Activated T-helper 2 cell treated with anti-CD3 and anti-CD28 coated beads, Interferon-gamma antibody, Interleukin-2, Interleukin-4, amounts not matched to agents 10 μg/mL and 5 μg/mL and 100 μg/mL, durations not matched to agents 14 hours and 24 hours and 36 hours (primary cell): ENCODE measurements around the gene MFAP1. TPM values are rescaled to one million over a fixed set of nuclear protein-coding genes. Genes with fewer than 3 reads are reported as not detected.
"Not testable (repeated sequence)": the region's sequence is repeated elsewhere in the genome, so short reads cannot be mapped to it uniquely, and the experiment has no call there.

ENCODE experiments used
- DNase-seq: peaks from one replicate; pipeline ENCODE4 v3.0.0; 2021; ENCODE audit warnings: low spot score
- H3K27ac Mint-ChIP-seq: one replicate; pipeline ENCODE4 v1.8.0; 2021; ENCODE audit warnings: mixed read lengths
- H3K27me3 Mint-ChIP-seq: one replicate; pipeline ENCODE4 v1.8.0; 2021; ENCODE audit warnings: low read depth, mixed read lengths
- H3K36me3 Mint-ChIP-seq: one replicate; pipeline ENCODE4 v1.8.0; 2021; ENCODE audit warnings: low read depth, mixed read lengths
- H3K4me1 Mint-ChIP-seq: one replicate; pipeline ENCODE4 v1.8.0; 2021; ENCODE audit warnings: low read depth, mixed read lengths
- H3K4me3 Mint-ChIP-seq: one replicate; pipeline ENCODE4 v1.8.0; 2021; ENCODE audit warnings: low read depth, mild to moderate bottlenecking, moderate library complexity, mixed read lengths
- H3K9me3 Mint-ChIP-seq: one replicate; pipeline ENCODE4 v1.8.0; 2021; ENCODE audit warnings: mixed read lengths
- intact Hi-C: fragments of 100-400 bp; cut with micrococcal nuclease; formaldehyde crosslinking; loops from one replicate; pipeline ENCODE4 v1.15.1; 2023
- total RNA-seq: library from RNA; stranded (reverse); gene quantifications from 2 replicates; pipeline ENCODE4 v1.2.3, GENCODE V29; 2022

MFAP1 gene
- total RNA-seq, 1 donor from 2014 or later, result 43.7 TPM

- H3K9me3 Mint-ChIP-seq, H3K27me3 Mint-ChIP-seq, DNase-seq, H3K4me3 Mint-ChIP-seq, intact Hi-C loops, H3K27ac Mint-ChIP-seq: not testable (repeated sequence)
- Mint-ChIP-seq H3K36me3 (peaks cover 80% of the 10 kb centered on the region), H3K4me1 (peaks cover 25% of the 10 kb centered on the region)
Observed at GRCh38 chr15:43802676-43803075, 21.8 kb downstream of the MFAP1 start.

GRCh38 chr15:43800286-43801141 is 24.0 kb downstream of the MFAP1 start, which contains the start of gene HYPK:
Gene HYPK, plus strand, starts transcription at chr15:43800599. Its CDS starts 24 bp downstream, at chr15:43800623.
- Mint-ChIP-seq H3K4me3 (peak within 1 kb of the TSS; percentile 100), H3K27me3 (no peaks in the 10 kb centered on the region), H3K9me3 (no peaks in the 10 kb centered on the region), H3K36me3 (peaks cover 79% of the 10 kb centered on the region), H3K4me1 (peaks cover 28% of the 10 kb centered on the region), H3K27ac (peak within 1 kb of the TSS; percentile 97)
- DNase-seq, result peak; percentile 88
- intact Hi-C loops, result loop anchor here (1.0 to 2.0 kb wide), 2 partner anchors 8 to 54 kb away; partner anchors contain the start of genes PDIA3 and SERF2

DNA sequence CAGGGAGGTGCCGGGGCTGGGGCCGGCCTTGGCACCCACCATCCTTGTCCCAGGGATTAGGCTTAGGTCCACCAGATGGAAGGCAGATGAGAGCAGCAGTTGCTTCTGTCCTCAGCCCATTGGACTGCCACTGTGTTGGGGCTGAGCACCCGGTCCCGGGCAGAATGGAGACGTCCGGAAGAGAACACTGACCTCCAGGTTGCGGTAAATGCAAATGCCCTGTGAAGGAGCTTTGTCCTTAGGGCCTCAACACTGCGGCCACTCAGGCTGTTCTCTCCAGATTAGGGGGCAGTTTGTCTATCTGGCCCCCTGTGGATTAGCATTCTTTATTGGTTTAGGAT is 24.6 kb downstream of the MFAP1 start, which contains the start of gene SERINC4:
Gene SERINC4 (minus strand): TSS at position 276 of the 341 bp plus-strand sequence. CDS start 234 bp downstream, at position 42.
- peaks cover 80% of the 10 kb centered on the region for H3K36me3 Mint-ChIP-seq
- H3K27ac Mint-ChIP-seq, result peak within 1 kb of the TSS; percentile 97

DNA sequence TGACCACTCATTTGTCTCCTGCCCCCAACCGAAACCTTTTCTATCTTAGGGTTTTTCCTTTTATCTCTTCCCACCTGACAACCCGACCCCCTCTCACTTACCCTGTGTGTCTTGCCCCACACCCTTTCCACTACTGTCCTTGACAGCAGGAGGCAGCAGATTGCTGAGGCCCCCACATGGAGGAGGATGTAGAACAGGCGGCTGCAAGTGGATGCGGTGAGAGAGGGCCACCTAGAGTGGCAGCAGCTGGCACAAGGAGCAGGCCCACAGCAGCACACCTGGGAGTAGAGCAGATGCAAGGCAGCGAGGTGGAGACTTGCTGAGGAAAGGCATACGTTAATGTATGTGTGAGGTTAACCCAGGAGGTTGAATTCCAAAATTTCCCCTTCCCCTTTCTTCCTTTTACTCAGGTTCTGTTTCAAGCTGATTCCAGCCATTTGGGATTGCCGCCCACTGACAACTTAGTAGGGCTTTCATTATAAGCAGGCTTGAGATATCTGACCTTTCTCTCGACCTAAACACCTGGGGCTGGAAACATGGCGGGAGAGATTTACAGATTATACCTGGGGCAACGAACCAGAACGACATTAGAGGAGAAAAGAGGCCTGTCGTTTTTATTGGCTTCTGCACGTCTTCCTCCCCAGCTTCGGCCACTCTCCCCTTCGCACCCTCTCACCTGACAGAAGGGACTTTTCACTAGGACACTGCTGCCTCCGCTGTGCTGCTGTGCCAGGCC is 25.1 kb downstream of the MFAP1 start:
- H3K27me3 Mint-ChIP-seq, result no peaks in the 10 kb centered on the region
- DNase-seq, result no peak
- H3K4me3 Mint-ChIP-seq, result peak overlapping the region; percentile 30
- H3K9me3 Mint-ChIP-seq, result no peaks in the 10 kb centered on the region
- H3K36me3 Mint-ChIP-seq, result peaks cover 80% of the 10 kb centered on the region
- intact Hi-C loops, result no loop called here
- H3K4me1 Mint-ChIP-seq, result peaks cover 34% of the 10 kb centered on the region
- H3K27ac Mint-ChIP-seq, result peak overlapping the region; percentile 38

More for the DNA sequence above, 24.6 kb downstream of the MFAP1 start, which contains the start of gene SERINC4:
- intact Hi-C loops, result loop anchor here (1.0 to 2.0 kb wide), 2 partner anchors 8 to 53 kb away; partner anchors contain the start of genes PDIA3 and SERF2
- Mint-ChIP-seq H3K4me3 (peak within 1 kb of the TSS; percentile 100), H3K4me1 (peaks cover 29% of the 10 kb centered on the region), H3K27me3 (no peaks in the 10 kb centered on the region), H3K9me3 (no peaks in the 10 kb centered on the region)
- no peak for DNase-seq

GRCh38 chr15:43796566-43796965 is 27.9 kb downstream of the MFAP1 start:
- no peaks in the 10 kb centered on the region for H3K9me3 Mint-ChIP-seq
- H3K27ac Mint-ChIP-seq, result peak overlapping the region; percentile 5
- peaks cover 44% of the 10 kb centered on the region for H3K4me1 Mint-ChIP-seq
- no peak for DNase-seq
- intact Hi-C loops, result no loop called here
- H3K27me3 Mint-ChIP-seq, result no peaks in the 10 kb centered on the region
- peaks cover 88% of the 10 kb centered on the region for H3K36me3 Mint-ChIP-seq
- no peak overlapping the region for H3K4me3 Mint-ChIP-seq

- Mint-ChIP-seq H3K4me1 (peaks cover 41% of the 10 kb centered on the region), H3K27me3 (no peaks in the 10 kb centered on the region), H3K27ac (peak overlapping the region; percentile 5), H3K9me3 (no peaks in the 10 kb centered on the region), H3K36me3 (peaks cover 83% of the 10 kb centered on the region), H3K4me3 (no peak overlapping the region)
- DNase-seq, result no peak
- intact Hi-C loops, result no loop called here
Observed at GRCh38 chr15:43795997-43796396, 28.5 kb downstream of the MFAP1 start.

- H3K36me3 Mint-ChIP-seq, result peaks cover 75% of the 10 kb centered on the region
- no peaks in the 10 kb centered on the region for H3K9me3 Mint-ChIP-seq
- H3K27ac Mint-ChIP-seq, result no peak overlapping the region
- no peak for DNase-seq
- no peaks in the 10 kb centered on the region for H3K27me3 Mint-ChIP-seq
- peaks cover 39% of the 10 kb centered on the region for H3K4me1 Mint-ChIP-seq
- intact Hi-C loops, result no loop called here
- H3K4me3 Mint-ChIP-seq, result no peak overlapping the region
Observed at GRCh38 chr15:43795197-43795596, 29.3 kb downstream of the MFAP1 start.

DNA sequence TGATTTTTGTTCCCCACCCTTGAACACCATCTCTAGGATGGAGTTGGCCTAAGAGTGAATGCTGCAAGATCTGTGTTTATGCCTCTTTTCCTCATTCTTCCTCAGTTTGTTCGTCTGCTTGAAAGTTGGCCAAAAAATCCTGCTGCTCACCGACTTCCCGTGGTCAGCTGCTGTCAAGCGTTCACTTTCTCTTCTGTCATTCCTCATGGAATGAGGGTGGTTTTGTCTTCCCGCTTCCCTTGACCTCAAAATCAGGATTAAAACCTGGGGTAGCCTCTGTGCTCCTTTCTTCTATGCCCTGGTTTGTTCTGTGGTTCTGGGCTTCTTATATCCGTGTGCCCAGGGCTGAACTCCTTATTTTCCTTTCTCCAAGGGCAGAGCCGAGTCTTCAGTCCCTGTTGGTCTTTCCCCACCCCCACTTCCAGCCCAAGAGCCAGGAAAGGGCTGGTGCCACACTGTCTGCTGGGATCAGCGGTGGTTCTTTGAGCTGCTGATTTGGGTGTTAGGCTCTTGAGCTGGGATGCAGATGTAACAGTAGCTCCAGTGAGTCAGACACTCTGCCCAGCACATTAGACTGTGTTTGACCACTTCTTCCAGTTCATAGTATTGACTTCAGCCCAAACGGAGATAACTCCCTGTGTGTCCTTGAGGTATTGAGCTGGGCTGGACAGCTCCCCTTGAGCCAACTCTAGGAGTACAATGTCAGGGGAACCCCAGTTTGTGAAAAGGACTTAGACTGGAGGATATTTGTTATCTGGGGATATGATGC is 30.0 kb downstream of the MFAP1 start:
- Mint-ChIP-seq H3K27ac (peak overlapping the region; percentile 55), H3K36me3 (peaks cover 67% of the 10 kb centered on the region), H3K4me3 (peak overlapping the region; percentile 97), H3K27me3 (no peaks in the 10 kb centered on the region), H3K9me3 (no peaks in the 10 kb centered on the region), H3K4me1 (peaks cover 32% of the 10 kb centered on the region)
- intact Hi-C loops, result no loop called here
- DNase-seq, result no peak

- peaks cover 59% of the 10 kb centered on the region for H3K36me3 Mint-ChIP-seq
- DNase-seq, result no peak
- peaks cover 28% of the 10 kb centered on the region for H3K4me1 Mint-ChIP-seq
- H3K4me3 Mint-ChIP-seq, result peak overlapping the region; percentile 97
- peak overlapping the region; percentile 97 for H3K27ac Mint-ChIP-seq
- H3K9me3 Mint-ChIP-seq, result no peaks in the 10 kb centered on the region
- no peaks in the 10 kb centered on the region for H3K27me3 Mint-ChIP-seq
- intact Hi-C loops, result loop anchor here (2.0 kb wide), 2 partner anchors 17 to 45 kb away; partner anchors contain the start of gene ELL3
Observed at GRCh38 chr15:43793647-43794046, 30.8 kb downstream of the MFAP1 start.

DNA sequence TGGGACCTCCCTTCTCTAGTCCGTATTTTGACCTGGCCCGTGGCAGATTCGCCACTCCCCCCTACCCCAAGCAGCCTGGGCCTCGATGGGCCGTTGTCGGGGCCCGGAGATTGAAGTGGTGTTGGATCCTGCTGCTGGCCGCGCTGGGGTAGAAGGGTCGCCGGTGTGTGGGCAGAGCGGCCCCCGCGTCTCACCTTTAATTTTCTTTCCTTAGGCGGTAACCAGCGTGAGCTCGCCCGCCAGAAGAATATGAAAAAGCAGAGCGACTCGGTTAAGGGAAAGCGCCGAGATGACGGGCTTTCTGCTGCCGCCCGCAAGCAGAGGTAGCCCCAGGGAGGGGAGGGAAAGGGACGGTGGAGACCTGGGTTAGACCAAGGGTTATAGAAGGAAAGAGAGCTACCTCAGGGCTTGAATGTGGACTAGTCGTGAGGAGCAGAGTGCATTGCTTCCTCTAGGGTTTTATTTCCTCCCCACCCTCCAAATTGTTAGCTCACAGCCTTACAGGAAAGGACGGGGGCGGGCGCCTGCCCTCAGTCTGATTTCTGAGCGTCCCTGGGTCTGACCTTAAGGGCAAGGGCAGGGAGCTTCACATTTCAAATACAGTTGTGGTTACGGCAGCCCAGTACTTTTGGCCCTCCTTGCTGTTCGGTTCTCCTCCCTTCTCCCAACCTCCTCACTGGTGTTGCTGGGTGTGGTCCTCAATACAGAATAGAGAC is 31.6 kb downstream of the MFAP1 start:
- Mint-ChIP-seq H3K4me1 (peaks cover 25% of the 10 kb centered on the region), H3K9me3 (no peaks in the 10 kb centered on the region)

DNA sequence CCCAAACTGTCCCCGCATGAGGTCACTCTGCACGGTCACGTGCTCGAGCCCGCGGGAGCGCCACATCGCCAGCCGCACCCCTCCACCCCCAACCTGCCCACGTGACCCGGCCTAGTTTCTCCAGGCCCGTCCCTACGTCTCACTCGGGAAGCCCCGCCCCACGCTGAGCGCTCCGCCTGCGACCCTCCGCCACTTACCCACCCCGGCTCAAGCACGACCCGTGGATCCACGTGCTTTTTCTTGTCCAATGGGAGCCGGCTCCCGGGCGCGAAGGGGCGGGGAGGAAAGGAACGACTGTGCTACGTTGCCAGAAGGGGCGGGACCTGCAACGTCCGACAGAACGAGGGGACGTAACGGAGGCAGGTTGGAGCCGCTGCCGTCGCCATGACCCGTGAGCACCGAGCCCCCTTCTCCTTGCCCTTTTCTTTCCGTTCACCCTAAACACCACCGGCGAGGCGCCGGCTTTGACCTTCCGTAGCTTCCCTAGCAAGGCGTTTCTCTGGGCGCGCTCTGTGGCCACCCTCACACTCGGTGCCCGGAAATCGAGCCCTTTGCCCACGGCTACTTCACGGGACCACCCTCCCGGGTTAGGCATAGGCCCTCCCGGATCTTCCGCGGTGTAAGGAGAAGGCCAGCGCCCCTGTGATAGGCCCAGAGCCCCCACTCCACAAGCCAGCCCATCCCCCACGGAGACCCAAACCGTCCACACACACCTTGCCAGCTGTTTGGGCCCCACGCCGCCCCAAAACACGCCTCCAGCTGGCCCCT is 32.3 kb downstream of the MFAP1 start, which contains the start of gene SERF2:
Gene SERF2 (plus strand): TSS at position 328 of the 768 bp plus-strand sequence. CDS start 57 bp downstream, at position 385.
- DNase-seq, result peak; percentile 99
- H3K4me1 Mint-ChIP-seq, result peaks cover 25% of the 10 kb centered on the region
- H3K36me3 Mint-ChIP-seq, result peaks cover 49% of the 10 kb centered on the region
- H3K27me3 Mint-ChIP-seq, result no peaks in the 10 kb centered on the region
- H3K4me3 Mint-ChIP-seq, result peak within 1 kb of the TSS; percentile 97
- peak within 1 kb of the TSS; percentile 97 for H3K27ac Mint-ChIP-seq
- intact Hi-C loops, result loop anchor here (1.0 to 2.0 kb wide), 4 partner anchors 8 to 43 kb away; partner anchors contain the start of genes ELL3, HYPK, MFAP1 and SERINC4
- H3K9me3 Mint-ChIP-seq, result no peaks in the 10 kb centered on the region

More for the DNA sequence above, 31.6 kb downstream of the MFAP1 start:
- peaks cover 53% of the 10 kb centered on the region for H3K36me3 Mint-ChIP-seq
- DNase-seq, result peak; percentile 24
- peak overlapping the region; percentile 97 for H3K27ac Mint-ChIP-seq
- H3K27me3 Mint-ChIP-seq, result no peaks in the 10 kb centered on the region
- intact Hi-C loops, result loop anchor here (1.0 to 2.0 kb wide), 4 partner anchors 7 to 44 kb away; partner anchors contain the start of genes ELL3, HYPK, MFAP1 and SERINC4
- peak overlapping the region; percentile 97 for H3K4me3 Mint-ChIP-seq
